SK-N-MC (cell line): Measurements from ENCODE around the gene TAB2.

Experiments
- EZH2 ChIP-seq: fragments of 200-600 bp; sonication (generic); IDR thresholded peaks from one replicate; pipeline ENCODE4 v1.6.1; 2017; ENCODE audit warnings: antibody characterized with exemption
- FOXP2 ChIP-seq: optimal IDR thresholded peaks from 2 replicates; pipeline ENCODE3; 2011; ENCODE audit warnings: mild to moderate bottlenecking, moderate library complexity; ENCODE audit not compliant: insufficient read depth; ENCODE audit errors: extremely low read length, control extremely low read depth
- POLR2AphosphoS5 ChIP-seq: IDR thresholded peaks from 2 replicates; pipeline ENCODE4 v1.6.1; 2012; ENCODE audit warnings: mild to moderate bottlenecking, low read depth, low read length, borderline replicate concordance

- TF ChIP-seq POLR2AphosphoS5 (no peak), EZH2 (no peak), FOXP2 (no peak)
Observed at GRCh38 chr6:149289192-149289781, 28.2 kb upstream of the TAB2 start.
